ENCODE results near the gene CCDC15.

CCDC15 gene

GRCh38 chr11:124953753-124954589, at the start of gene CCDC15:
Gene CCDC15, plus strand, starts transcription at chr11:124954202. Its CDS starts 531 bp downstream, at chr11:124954733.
- peak; percentile 84 for DNase-seq

- no peak for DNase-seq
These were observed 38.2 kb upstream of the CCDC15 start for GRCh38 chr11:124915541-124916369.

- DNase-seq = no peak
These were observed 37.7 kb upstream of the CCDC15 start for GRCh38 chr11:124916370-124916710.

- DNase-seq = no peak
These were observed 36.8 kb upstream of the CCDC15 start for GRCh38 chr11:124917115-124917637.

GRCh38 chr11:124918950-124919349, 35.1 kb upstream of the CCDC15 start, which contains the start of gene HEPN1:
Gene HEPN1, plus strand, starts transcription at chr11:124919250.
- no peak for DNase-seq

- no peak for DNase-seq
These were observed 34.1 kb upstream of the CCDC15 start for GRCh38 chr11:124919898-124920297.

- DNase-seq = no peak
These were observed 33.6 kb upstream of the CCDC15 start for GRCh38 chr11:124920356-124920755.

GRCh38 chr11:124920870-124921609, 33.0 kb upstream of the CCDC15 start:
- DNase-seq = peak; percentile 80

- DNase-seq = no peak
These were observed 31.2 kb upstream of the CCDC15 start for GRCh38 chr11:124922831-124923230.

GRCh38 chr11:124923296-124923695, 30.7 kb upstream of the CCDC15 start:
- DNase-seq = no peak

GRCh38 chr11:124928942-124929665, 24.9 kb upstream of the CCDC15 start:
- no peak for DNase-seq

- DNase-seq = no peak
These were observed 23.2 kb upstream of the CCDC15 start for GRCh38 chr11:124930799-124931198.

GRCh38 chr11:124934862-124935547, 19.0 kb upstream of the CCDC15 start:
- DNase-seq = no peak

- DNase-seq = no peak
These were observed 18.2 kb upstream of the CCDC15 start, which contains the start of gene HEPACAM for GRCh38 chr11:124935548-124936514. Gene HEPACAM, minus strand, starts transcription at chr11:124936047. Its CDS starts 41 bp downstream, at chr11:124936006.

GRCh38 chr11:124937336-124937935, 16.6 kb upstream of the CCDC15 start:
- no peak for DNase-seq

- DNase-seq = no peak
These were observed 15.7 kb upstream of the CCDC15 start for GRCh38 chr11:124938206-124938765.

GRCh38 chr11:124938970-124939369, 15.0 kb upstream of the CCDC15 start:
- DNase-seq = no peak

GRCh38 chr11:124941703-124942102, 12.3 kb upstream of the CCDC15 start:
- DNase-seq = no peak

GRCh38 chr11:124942466-124943253, 11.3 kb upstream of the CCDC15 start:
- DNase-seq = no peak
